ENCODE data around the gene OR1K1.
"Not testable (repeated sequence)": the region's sequence is repeated elsewhere in the genome, so short reads cannot be mapped to it uniquely, and the experiment has no call there.

The OR1K1 gene

DNA sequence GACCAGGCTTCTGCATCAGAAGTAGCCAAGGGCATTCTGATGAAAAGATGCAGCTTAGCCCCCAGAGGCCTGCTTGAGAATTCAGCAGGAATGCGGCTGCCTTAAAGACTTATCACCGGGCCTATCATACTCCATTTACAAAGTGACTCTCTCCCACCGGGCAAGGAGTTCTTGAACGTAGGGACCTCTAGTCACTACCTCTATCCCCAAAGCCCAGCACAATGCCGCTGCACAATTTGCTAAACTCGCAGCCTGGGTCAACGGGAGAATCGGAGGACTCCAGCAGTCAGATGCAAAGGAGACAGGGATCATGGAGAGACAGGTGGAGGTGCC lies 27.8 kb downstream of the OR1K1 start:
- Mint-ChIP-seq H3K27ac (peak overlapping the region; percentile 97), H3K4me1 (peaks cover 30% of the 10 kb centered on the region), H3K36me3 (peaks cover 50% of the 10 kb centered on the region), H3K4me3 (peak overlapping the region; percentile 95), H3K9me3 (no peaks in the 10 kb centered on the region)
- no peak for DNase-seq (ENCODE audit: low spot score in 2 of 2)
- ATAC-seq = peak; percentile 20

DNA sequence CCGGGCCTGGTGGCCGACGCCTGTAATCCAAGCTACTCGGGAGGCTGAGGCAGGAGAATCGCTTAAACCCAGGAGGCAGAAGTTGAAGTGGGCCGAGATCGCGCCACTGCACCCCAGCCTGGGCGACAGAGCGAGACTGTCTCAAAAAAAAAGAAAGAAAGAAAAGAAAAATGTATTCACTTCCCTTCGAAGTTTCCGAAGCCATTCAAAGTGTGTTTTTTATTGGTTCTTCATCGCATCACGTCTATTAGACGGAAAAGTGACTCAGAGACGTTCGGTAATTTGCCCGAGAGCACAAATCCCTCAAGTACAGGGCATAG lies 29.0 kb downstream of the OR1K1 start:
- not testable (repeated sequence) for DNase-seq (ENCODE audit: low spot score in 2 of 2); ATAC-seq; H3K9me3 Mint-ChIP-seq
- peaks cover 26% of the 10 kb centered on the region for H3K4me1 Mint-ChIP-seq
- peak overlapping the region; percentile 95 for H3K4me3 Mint-ChIP-seq
- H3K27ac Mint-ChIP-seq = peak overlapping the region; percentile 97
- H3K36me3 Mint-ChIP-seq = peaks cover 38% of the 10 kb centered on the region

DNA sequence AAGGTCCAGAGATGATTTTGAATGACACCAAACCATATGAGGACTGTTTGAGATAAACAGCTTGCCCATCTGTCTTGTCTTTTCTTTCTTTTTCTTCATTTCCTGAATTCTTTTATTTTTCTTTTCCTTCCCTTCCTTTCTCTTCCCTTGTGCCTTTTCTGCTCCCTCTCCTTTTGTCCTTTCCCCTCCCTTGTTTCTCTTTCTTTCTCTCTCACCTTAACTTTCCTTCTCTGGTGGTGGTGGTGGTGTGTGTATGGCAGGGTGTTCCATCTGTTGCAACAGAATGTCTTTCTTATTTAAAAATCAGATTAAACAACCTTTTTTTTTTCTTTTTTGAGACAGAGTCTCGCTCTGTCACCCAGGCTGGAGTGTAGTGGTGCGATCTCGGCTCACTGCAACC lies 32.3 kb downstream of the OR1K1 start:
- peaks cover 23% of the 10 kb centered on the region for H3K4me1 Mint-ChIP-seq

DNA sequence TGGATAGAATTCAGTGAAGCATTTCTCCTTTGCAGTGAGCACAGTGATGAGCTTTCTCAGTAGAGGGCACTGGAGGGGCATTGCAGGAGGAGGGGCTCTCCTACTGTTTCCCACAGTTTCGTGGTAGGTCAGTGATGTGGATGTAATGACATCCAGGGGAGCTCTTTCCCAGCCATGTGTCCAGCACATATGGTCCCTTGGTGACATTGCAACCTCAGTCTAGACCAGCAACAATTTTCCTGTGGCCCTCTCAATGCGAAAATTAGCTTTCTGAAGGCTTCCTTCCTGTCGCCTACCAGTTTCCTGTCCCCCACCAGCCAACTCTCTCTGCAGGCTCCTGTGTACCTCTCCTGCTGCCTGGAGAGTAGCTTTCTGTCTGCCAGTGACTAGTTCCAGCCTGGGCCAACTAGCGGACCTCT lies 35.4 kb downstream of the OR1K1 start:
- Mint-ChIP-seq H3K4me3 (peak overlapping the region; percentile 43), H3K9me3 (no peaks in the 10 kb centered on the region), H3K27ac (peak overlapping the region; percentile 78), H3K36me3 (no peaks in the 10 kb centered on the region), H3K4me1 (peaks cover 19% of the 10 kb centered on the region)
- DNase-seq (ENCODE audit: low spot score in 2 of 2) (no peak), ATAC-seq (peak; percentile 40)

More for the DNA sequence above, 32.3 kb downstream of the OR1K1 start:
- Mint-ChIP-seq H3K36me3 (peaks cover 15% of the 10 kb centered on the region), H3K9me3 (no peaks in the 10 kb centered on the region), H3K4me3 (no peak overlapping the region), H3K27ac (peak overlapping the region; percentile 20)
- ATAC-seq (no peak), DNase-seq (ENCODE audit: low spot score in 2 of 2) (no peak)

DNA sequence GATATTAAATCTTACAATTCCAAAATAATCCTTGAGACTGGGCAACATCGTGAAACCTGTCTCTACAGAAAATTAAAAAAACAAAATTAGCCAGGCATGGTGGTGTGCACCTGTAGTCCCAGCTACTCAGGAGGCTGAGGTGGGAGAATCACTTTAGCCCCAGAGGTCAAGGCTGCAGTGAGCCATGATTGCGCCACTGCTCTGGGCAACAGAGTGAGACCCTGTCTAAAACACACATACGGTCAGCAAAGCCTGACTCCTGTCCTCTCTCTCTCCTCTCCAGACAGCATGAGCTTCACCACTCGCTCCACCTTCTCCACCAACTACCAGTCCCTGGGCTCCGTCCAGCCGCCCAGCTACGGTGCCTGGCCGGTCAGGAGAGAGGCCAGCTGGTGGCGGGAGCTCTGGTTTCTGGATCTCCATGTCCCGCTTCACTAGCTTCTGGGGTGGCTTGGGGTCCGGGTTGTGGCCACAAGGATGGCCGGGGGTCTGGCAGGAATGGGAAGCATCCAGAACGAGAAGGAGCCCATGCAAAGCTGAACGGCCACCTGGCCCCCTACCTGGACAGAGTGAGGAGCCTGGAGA lies 37.4 kb downstream of the OR1K1 start:
- DNase-seq (ENCODE audit: low spot score in 2 of 2) = no peak
- Mint-ChIP-seq H3K4me3 (no peak overlapping the region), H3K4me1 (peaks cover 15% of the 10 kb centered on the region), H3K27ac (no peak overlapping the region), H3K9me3 (no peaks in the 10 kb centered on the region), H3K36me3 (no peaks in the 10 kb centered on the region)
- ATAC-seq = no peak

DNA sequence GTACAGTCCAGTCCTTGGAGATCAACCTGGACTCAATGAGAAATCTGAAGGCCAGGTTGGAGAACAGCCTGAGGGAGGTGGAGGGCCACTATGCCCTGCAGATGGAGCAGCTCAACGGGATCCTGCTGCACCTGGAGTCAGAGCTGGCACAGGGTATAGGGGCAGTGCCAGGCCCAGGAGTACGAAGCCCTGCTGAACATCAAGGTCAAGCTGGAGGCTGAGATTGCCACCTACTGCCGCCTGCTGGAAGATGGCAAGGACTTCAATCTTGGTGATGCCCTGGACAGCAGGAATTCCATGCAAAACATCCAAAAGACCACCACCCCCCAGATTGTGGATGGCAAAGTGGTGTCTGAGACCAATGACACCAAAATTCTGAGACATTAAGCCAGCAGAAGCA lies 38.5 kb downstream of the OR1K1 start:
- not testable (repeated sequence) for H3K4me3 Mint-ChIP-seq; H3K27ac Mint-ChIP-seq; ATAC-seq; H3K9me3 Mint-ChIP-seq; H3K36me3 Mint-ChIP-seq; DNase-seq (ENCODE audit: low spot score in 2 of 2)
- H3K4me1 Mint-ChIP-seq = peaks cover 13% of the 10 kb centered on the region

DNA sequence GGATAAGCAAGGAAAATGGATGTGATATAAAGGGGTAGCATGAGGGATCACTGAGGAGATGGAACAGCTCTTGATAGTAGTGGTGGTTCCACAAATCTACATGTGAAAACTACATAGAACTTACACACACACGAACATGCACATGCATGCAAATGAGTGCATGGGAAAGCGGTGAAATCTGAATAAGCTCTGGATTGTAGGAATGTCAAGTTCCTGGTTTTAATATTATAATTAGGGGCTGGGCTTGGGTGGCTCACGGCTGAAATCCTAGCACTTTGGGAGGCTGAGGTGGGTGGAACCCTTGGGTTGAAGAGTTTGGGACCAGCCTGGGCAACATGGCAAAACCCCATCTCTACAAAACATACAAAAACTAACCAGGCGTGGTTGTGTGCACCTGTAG lies 41.6 kb downstream of the OR1K1 start:
- H3K36me3 Mint-ChIP-seq = peaks cover 11% of the 10 kb centered on the region
- H3K9me3 Mint-ChIP-seq = no peaks in the 10 kb centered on the region
- no peak overlapping the region for H3K4me3 Mint-ChIP-seq
- peaks cover 8% of the 10 kb centered on the region for H3K4me1 Mint-ChIP-seq
- ATAC-seq (no peak), DNase-seq (ENCODE audit: low spot score in 2 of 2) (no peak)
- no peak overlapping the region for H3K27ac Mint-ChIP-seq

DNA sequence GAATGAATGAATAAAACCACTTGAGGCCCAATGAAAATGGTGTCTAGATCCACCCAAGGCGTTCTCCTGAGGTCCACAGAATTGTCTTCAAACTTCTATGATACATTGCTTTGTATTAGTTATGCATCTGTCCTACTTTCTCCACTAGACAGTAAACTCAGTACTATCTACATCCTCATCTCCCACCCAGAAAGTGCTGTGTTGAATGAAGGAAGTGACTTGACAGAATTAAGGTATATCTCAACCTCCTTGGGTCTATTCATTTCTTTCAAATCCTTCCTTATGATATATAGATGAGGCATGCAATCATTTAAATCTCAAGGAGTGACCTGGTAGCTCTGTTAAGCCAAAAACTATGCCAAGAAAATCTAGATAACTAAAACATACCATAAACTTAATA lies 44.2 kb downstream of the OR1K1 start:
- H3K4me1 Mint-ChIP-seq = peaks cover 9% of the 10 kb centered on the region
- no peak for ATAC-seq
- no peak overlapping the region for H3K27ac Mint-ChIP-seq
- no peaks in the 10 kb centered on the region for H3K9me3 Mint-ChIP-seq
- DNase-seq (ENCODE audit: low spot score in 2 of 2) = no peak
- H3K36me3 Mint-ChIP-seq = peaks cover 35% of the 10 kb centered on the region
- H3K4me3 Mint-ChIP-seq = no peak overlapping the region

DNA sequence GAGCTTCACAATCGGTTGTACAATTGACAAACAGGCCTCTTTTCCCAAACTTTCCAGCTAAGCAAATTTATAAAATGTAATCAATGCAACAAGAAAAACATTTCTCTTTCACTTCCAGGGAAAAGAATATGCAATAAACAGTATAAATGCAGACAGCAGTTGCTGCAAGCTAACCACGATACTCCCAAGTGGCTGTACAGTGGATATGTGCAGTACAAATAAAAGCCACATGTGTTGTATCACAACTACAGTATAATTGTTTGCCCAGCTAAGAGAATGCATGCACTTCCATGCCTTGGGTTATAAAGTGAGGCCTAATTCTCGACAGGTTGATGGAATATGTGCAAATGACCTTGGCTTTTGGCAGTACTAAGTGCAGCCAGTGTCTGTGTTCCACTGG lies 45.2 kb downstream of the OR1K1 start:
- Mint-ChIP-seq H3K4me3 (no peak overlapping the region), H3K36me3 (peaks cover 45% of the 10 kb centered on the region)

DNA sequence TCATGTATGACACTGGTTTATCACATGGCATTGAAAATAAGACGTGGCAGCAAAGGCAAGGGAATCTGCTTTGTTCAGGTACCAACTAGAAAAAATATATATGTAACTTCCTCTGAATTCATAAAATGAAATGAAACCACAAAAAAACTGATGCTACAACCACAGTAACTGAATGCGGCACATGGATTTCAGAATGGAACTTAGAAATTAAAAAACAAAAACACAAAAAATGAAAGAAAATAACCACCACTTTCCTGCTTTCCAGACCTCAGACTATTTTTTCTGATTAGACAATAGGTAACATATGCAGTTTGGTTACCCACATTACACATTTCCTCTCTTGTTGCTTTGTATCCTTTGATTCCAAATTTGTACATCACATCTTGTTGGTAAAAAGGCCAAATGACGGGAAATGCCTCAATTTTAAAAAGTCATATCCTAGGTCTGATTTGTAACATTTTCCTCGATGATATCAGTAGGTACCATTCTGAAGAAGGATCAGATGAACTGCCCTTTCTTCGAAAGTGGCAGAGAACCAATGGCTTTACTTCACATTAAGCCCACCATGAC lies 46.5 kb downstream of the OR1K1 start:
- Mint-ChIP-seq H3K27ac (peak overlapping the region; percentile 23), H3K36me3 (peaks cover 58% of the 10 kb centered on the region), H3K9me3 (no peaks in the 10 kb centered on the region), H3K4me3 (no peak overlapping the region), H3K4me1 (peaks cover 9% of the 10 kb centered on the region)
- DNase-seq (ENCODE audit: low spot score in 2 of 2) (no peak), ATAC-seq (no peak)

More for the DNA sequence above, 45.2 kb downstream of the OR1K1 start:
- Mint-ChIP-seq H3K27ac (no peak overlapping the region), H3K4me1 (peaks cover 9% of the 10 kb centered on the region), H3K9me3 (no peaks in the 10 kb centered on the region)
- DNase-seq (ENCODE audit: low spot score in 2 of 2) (no peak), ATAC-seq (no peak)

DNA sequence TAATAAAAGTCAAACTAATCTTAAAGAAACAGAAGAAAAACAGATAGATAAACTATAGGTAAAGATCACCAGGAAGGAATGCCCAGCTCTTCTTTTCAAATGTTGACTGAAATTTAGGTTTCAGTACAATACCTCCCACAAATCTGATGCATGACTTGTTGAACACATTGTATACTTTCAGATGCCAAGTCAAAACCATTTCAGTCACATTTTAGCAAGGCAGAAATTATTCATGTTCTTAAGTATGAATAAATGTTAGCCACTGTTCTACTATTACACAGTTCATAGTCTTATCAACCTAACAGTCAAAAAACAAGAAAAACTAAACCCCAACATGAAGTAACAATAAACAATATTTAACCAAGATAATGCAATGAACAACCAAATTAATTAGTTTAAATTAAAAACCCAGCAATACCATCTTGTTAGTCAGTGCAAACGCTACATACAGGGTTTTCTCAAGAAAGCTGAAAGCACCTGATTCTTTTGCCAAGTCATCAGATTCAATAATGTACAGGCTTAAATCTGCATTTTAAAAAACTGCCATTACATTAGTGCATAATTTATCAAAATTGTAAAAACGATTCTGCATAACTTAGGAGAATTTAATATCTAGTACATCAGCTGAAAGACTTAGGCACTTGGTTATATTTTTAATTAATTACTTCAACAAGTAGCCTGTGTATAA lies 48.5 kb downstream of the OR1K1 start:
- Mint-ChIP-seq H3K4me1 (peaks cover 9% of the 10 kb centered on the region), H3K36me3 (peaks cover 70% of the 10 kb centered on the region), H3K27ac (peak overlapping the region; percentile 29), H3K9me3 (no peaks in the 10 kb centered on the region), H3K4me3 (no peak overlapping the region)
- peak; percentile 71 for ATAC-seq
- DNase-seq (ENCODE audit: low spot score in 2 of 2) = no peak

Data from stimulated activated effector memory CD8-positive, alpha-beta T cell treated with anti-CD3 and anti-CD28 coated beads, Interleukin-12 subunit alpha, Interleukin-12 subunit beta, amount 100 ng/mL, for 72 hours (primary cell).